ENCODE measurements around the gene ASAP2. TPM values are rescaled to one million over a fixed set of nuclear protein-coding genes. Genes with fewer than 3 reads are reported as not detected.

ASAP2 gene
- total RNA-seq, 1 experiment from 2014 or later = 14.3 TPM

- no peak for TF ChIP-seq USF2 (CRISPR knock-in tag; IDR thresholded peaks at IDR 0.05)
These were observed at the start of gene ASAP2 (continued) for GRCh38 chr2:9205963-9206948.

- Mint-ChIP-seq H3K4me3 (no peak overlapping the region), H3K4me1 (no peaks in the 10 kb centered on the region), H3K27ac (no peak overlapping the region), H3K36me3 (no peaks in the 10 kb centered on the region), H3K9me3 (no peaks in the 10 kb centered on the region), H3K27me3 (ENCODE audit: low read depth) (no peaks in the 10 kb centered on the region)
- POLR2A ChIA-PET = no interaction called here
- CTCF ChIA-PET = interaction anchor here (1.0 to 2.8 kb wide), 3 partner anchors 14 to 212 kb away, joined by 6 to 16 read pairs (median 8); no protein-coding TSS in a partner anchor
- DNase-seq (ENCODE audit: low spot score) (no peak), ATAC-seq (no peak)
- no peak for TF ChIP-seq ZNF121 (CRISPR knock-in tag; IDR thresholded peaks at IDR 0.05)
- TF ChIP-seq ZNF423 (CRISPR knock-in tag; IDR thresholded peaks at IDR 0.05) = no peak
- peak; percentile 72 for TF ChIP-seq GABPB1 (CRISPR knock-in tag; IDR thresholded peaks at IDR 0.05)
- no peak for TF ChIP-seq ZMAT4 (CRISPR knock-in tag; IDR thresholded peaks at IDR 0.05)
These were observed 47.5 kb upstream of the ASAP2 start for GRCh38 chr2:9158786-9159779.

GRCh38 chr2:9160732-9161131 lies 45.9 kb upstream of the ASAP2 start:
- no peaks in the 10 kb centered on the region for H3K9me3 Mint-ChIP-seq
- peak; percentile 35 for DNase-seq (ENCODE audit: low spot score)
- peak; percentile 98 for ATAC-seq
- H3K27ac Mint-ChIP-seq = no peak overlapping the region
- no peak overlapping the region for H3K4me3 Mint-ChIP-seq
- CTCF ChIA-PET = interaction anchor here (1.0 to 2.8 kb wide), 6 partner anchors 18 to 211 kb away, joined by 3 to 16 read pairs (median 3); no protein-coding TSS in a partner anchor
- H3K36me3 Mint-ChIP-seq = no peaks in the 10 kb centered on the region
- no peaks in the 10 kb centered on the region for H3K27me3 Mint-ChIP-seq (ENCODE audit: low read depth)
- H3K4me1 Mint-ChIP-seq = no peaks in the 10 kb centered on the region
- POLR2A ChIA-PET = no interaction called here
- no peak for TF ChIP-seq ZMAT4 (CRISPR knock-in tag; IDR thresholded peaks at IDR 0.05)
- TF ChIP-seq ATF6 (CRISPR knock-in tag; IDR thresholded peaks at IDR 0.05) = no peak
- no peak for TF ChIP-seq PRRX2 (CRISPR knock-in tag; IDR thresholded peaks at IDR 0.05)
- TF ChIP-seq HMGXB4 (CRISPR knock-in tag; IDR thresholded peaks at IDR 0.05) = no peak
- TF ChIP-seq E2F1 (CRISPR knock-in tag; IDR thresholded peaks at IDR 0.05) = no peak
- no peak for TF ChIP-seq CREB1 (CRISPR knock-in tag; IDR thresholded peaks at IDR 0.05)
- no peak for TF ChIP-seq NR3C1 (CRISPR knock-in tag; conservative IDR thresholded peaks at IDR 0.05; ENCODE audit: low read depth)
- TF ChIP-seq FOXP4 (CRISPR knock-in tag; IDR thresholded peaks at IDR 0.05) = no peak
- no peak for TF ChIP-seq TEAD4 (CRISPR knock-in tag; IDR thresholded peaks at IDR 0.05)
- no peak for TF ChIP-seq ARID4B (CRISPR knock-in tag; IDR thresholded peaks at IDR 0.05; ENCODE audit: borderline replicate concordance)
- no peak for TF ChIP-seq MXD4 (CRISPR knock-in tag; IDR thresholded peaks at IDR 0.05; ENCODE audit: borderline replicate concordance)

All from WTC11 (cell line).